GM18867 (cell line): ENCODE data around the gene PIM2.
A peak's percentile ranks its signal among the peaks of the same experiment; 100 is the strongest.

Experiments used
- ATAC-seq: cut with Tn5 transposase; IDR thresholded peaks from one replicate; pipeline ENCODE4 v1.9.1; 2021; ENCODE audit warnings: mild to moderate bottlenecking, moderate library complexity; ENCODE audit not compliant: unreplicated experiment

The PIM2 gene

GRCh38 chrX:48936429-48937053 is 17.7 kb upstream of the PIM2 start:
- ATAC-seq, result no peak

GRCh38 chrX:48935301-48935670 is 16.5 kb upstream of the PIM2 start:
- ATAC-seq, result no peak

- no peak for ATAC-seq
Observed at GRCh38 chrX:48934581-48935300, 15.9 kb upstream of the PIM2 start.

- no peak for ATAC-seq
Observed at GRCh38 chrX:48933757-48934156, 14.9 kb upstream of the PIM2 start.

- ATAC-seq, result no peak
Observed at GRCh38 chrX:48927736-48928382, 9.0 kb upstream of the PIM2 start.

GRCh38 chrX:48927123-48927522 is 8.3 kb upstream of the PIM2 start:
- ATAC-seq, result no peak

- no peak for ATAC-seq
Observed at GRCh38 chrX:48924270-48924669, 5.4 kb upstream of the PIM2 start.

- ATAC-seq, result no peak
Observed at GRCh38 chrX:48923771-48924170, 4.9 kb upstream of the PIM2 start.

- ATAC-seq, result no peak
Observed at GRCh38 chrX:48920718-48921104, 1.9 kb upstream of the PIM2 start.

GRCh38 chrX:48919947-48920717 is 1.3 kb upstream of the PIM2 start:
- ATAC-seq, result no peak

GRCh38 chrX:48919360-48919841 is 577 bp upstream of the PIM2 start:
- no peak for ATAC-seq

- ATAC-seq, result no peak
Observed at GRCh38 chrX:48918301-48918642, 552 bp downstream of the PIM2 start.

GRCh38 chrX:48917139-48918001 is 1.5 kb downstream of the PIM2 start:
- ATAC-seq, result peak; percentile 46

GRCh38 chrX:48914593-48915493 is 4.0 kb downstream of the PIM2 start:
- ATAC-seq, result no peak

GRCh38 chrX:48913605-48914366 is 5.0 kb downstream of the PIM2 start:
- no peak for ATAC-seq

GRCh38 chrX:48911412-48912182 is 7.2 kb downstream of the PIM2 start, which contains the start of gene SLC35A2:
Gene SLC35A2 (minus strand): TSS chrX:48911646. CDS start chrX:48911636, 10 bp downstream.
- peak; percentile 57 for ATAC-seq

- ATAC-seq, result no peak
Observed at GRCh38 chrX:48910926-48911411, 7.9 kb downstream of the PIM2 start.
